Right lobe of liver (tissue), 6 donors: ENCODE data around the gene IFIT1. TPM values are rescaled to one million over a fixed set of nuclear protein-coding genes. Genes with fewer than 3 reads are reported as not detected.
"Not testable (repeated sequence)": the region's sequence is repeated elsewhere in the genome, so short reads cannot be mapped to it uniquely, and the experiment has no call there.

ENCODE experiments used
- ATAC-seq, 4 donors: fragments of 200-7000 bp; cut with Tn5 transposase; one replicate each; pipeline ENCODE4 v1.9.1; 2020; ENCODE audit warnings: mild to moderate bottlenecking in 4 of 4, moderate library complexity in 4 of 4
- DNase-seq, 3 donors: peaks; one replicate each; pipeline ENCODE4 v3.0.0-alpha.2; 2020
- H3K27ac ChIP-seq, 3 donors: fragments of 200-600 bp; one replicate each; pipeline ENCODE4 v1.8.0; 2022
- H3K27me3 ChIP-seq, 2 donors: fragments of 200-600 bp; one replicate each; pipeline ENCODE4 v1.8.0; 2022
- H3K36me3 ChIP-seq, 4 donors: fragments of 200-600 bp; sonication (generic) in 1 of 4; one replicate each; pipeline versions ENCODE4 v1.5.1 to v1.8.0; 2017 to 2022; ENCODE audit warnings: control low read depth in 1 of 4
- H3K4me1 ChIP-seq, 4 donors: fragments of 200-600 bp; sonication (generic) in 1 of 4; one replicate each; pipeline versions ENCODE4 v1.5.1 to v1.8.0; 2017 to 2022; ENCODE audit warnings: control low read depth in 1 of 4
- H3K4me3 ChIP-seq, 3 donors: fragments of 200-600 bp; one replicate each; pipeline ENCODE4 v1.8.0; 2022
- H3K9me3 ChIP-seq, 4 donors: fragments of 200-600 bp; sonication (generic) in 1 of 4; one replicate each; pipeline versions ENCODE4 v1.5.1 to v1.8.0; 2017 to 2022; ENCODE audit warnings: control low read depth in 1 of 4
- POLR2A ChIP-seq: fragments of 450-650 bp; IDR thresholded peaks from one replicate; pipeline ENCODE4 v1.6.1; 2017; ENCODE audit warnings: antibody characterized with exemption, mild to moderate bottlenecking
- WGBS: methylation state at CpG from one replicate; pipeline ENCODE4 v1.1.6; 2018; ENCODE audit warnings: low coverage, low lambda C conversion rate; ENCODE audit not compliant: insufficient coverage; ENCODE audit errors: missing lambda C conversion rate; 5-methylcytosine and 5-hydroxymethylcytosine counted together
- intact Hi-C, 2 donors: fragments of 100-400 bp; cut with DNase I; formaldehyde crosslinking; loops; one replicate each; pipeline versions ENCODE4 v1.11.2 to v1.14.1; 2022
- total RNA-seq, 6 experiments: library from RNA; depleted of rRNA in 2 of 6; stranded (reverse); fragments of >200 nt in 2 of 6; fragmentation: NEBNext Ultra II Directional in 3 of 6; extraction: Animal tissue kit (Norgen Biotek cat#: 25700) in 3 of 6; gene quantifications; one replicate each; pipeline versions ENCODE4 v1.1.0 to v1.2.4, GENCODE V29; 2016 to 2023
- TF ChIP-seq, protein P1 (sequence below), 4 donors: fragments of 200-600 bp in 3 of 4; fragments of 450-650 bp in 1 of 4; IDR thresholded peaks; one replicate each; pipeline versions ENCODE4 v1.5.1 to v1.8.0; 2016 to 2022; ENCODE audit warnings: antibody characterized with exemption in 4 of 4, mild to moderate bottlenecking in 2 of 4
- donor health status: DM: no; HTN: yes; CAD: no.
- donor health status: DM: no; HTN: no; CAD: no.
- donor health status: DM: no; HTN: no; CAD: no.
- donor health status: DM: no; HTN: yes; CAD: no.
- donor health status: DM: no; HTN: yes; CAD: no.

The IFIT1 gene
- total RNA-seq, 6 experiments from 2014 or later = 3.6 to 12.9 (median 10.0) TPM

DNA sequence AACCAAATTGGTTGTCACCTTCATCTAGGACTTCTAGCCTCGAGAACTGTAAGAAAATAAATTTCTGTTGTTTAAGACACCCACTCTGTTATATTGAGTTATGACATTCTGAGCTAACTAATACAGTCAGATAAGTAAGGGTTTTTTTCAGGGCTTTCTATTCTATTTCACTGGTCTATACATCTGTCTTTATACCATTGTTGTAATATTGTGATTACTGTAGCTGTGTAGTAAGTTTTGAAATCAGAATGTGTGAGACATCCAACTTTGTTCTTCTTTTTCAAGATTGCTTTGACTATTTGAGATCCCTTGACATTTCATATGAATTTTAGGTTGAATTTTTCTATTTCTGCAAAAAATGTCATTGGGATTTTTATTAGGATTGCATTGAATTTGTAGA lies 7.5 kb downstream of the IFIT1 start:
- Histone ChIP-seq H3K27me3 (no peaks in the 10 kb centered on the region), H3K27ac (no peak overlapping the region), H3K36me3 (peaks cover 0 to 3% (median 0%) of the 10 kb centered on the region in 4 donors), H3K4me1 (peaks cover 0 to 18% (median 2%) of the 10 kb centered on the region in 4 donors), H3K4me3 (no peak overlapping the region), H3K9me3 (no peaks in the 10 kb centered on the region)
- WGBS = 50% methylated on average over 1 of the region's 1 CpG
- ATAC-seq (no peak), DNase-seq (no peak)
- TF ChIP-seq, protein P1, sequence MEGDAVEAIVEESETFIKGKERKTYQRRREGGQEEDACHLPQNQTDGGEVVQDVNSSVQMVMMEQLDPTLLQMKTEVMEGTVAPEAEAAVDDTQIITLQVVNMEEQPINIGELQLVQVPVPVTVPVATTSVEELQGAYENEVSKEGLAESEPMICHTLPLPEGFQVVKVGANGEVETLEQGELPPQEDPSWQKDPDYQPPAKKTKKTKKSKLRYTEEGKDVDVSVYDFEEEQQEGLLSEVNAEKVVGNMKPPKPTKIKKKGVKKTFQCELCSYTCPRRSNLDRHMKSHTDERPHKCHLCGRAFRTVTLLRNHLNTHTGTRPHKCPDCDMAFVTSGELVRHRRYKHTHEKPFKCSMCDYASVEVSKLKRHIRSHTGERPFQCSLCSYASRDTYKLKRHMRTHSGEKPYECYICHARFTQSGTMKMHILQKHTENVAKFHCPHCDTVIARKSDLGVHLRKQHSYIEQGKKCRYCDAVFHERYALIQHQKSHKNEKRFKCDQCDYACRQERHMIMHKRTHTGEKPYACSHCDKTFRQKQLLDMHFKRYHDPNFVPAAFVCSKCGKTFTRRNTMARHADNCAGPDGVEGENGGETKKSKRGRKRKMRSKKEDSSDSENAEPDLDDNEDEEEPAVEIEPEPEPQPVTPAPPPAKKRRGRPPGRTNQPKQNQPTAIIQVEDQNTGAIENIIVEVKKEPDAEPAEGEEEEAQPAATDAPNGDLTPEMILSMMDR (IDR thresholded peaks at IDR 0.05) = no peak
- TF ChIP-seq POLR2A = no peak
- intact Hi-C loops = no loop called here

DNA sequence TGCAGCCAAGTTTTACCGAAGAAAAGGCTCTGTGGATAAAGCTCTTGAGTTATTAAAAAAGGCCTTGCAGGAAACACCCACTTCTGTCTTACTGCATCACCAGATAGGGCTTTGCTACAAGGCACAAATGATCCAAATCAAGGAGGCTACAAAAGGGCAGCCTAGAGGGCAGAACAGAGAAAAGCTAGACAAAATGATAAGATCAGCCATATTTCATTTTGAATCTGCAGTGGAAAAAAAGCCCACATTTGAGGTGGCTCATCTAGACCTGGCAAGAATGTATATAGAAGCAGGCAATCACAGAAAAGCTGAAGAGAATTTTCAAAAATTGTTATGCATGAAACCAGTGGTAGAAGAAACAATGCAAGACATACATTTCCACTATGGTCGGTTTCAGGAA lies 10.6 kb downstream of the IFIT1 start:
- Histone ChIP-seq H3K4me3 (no peak overlapping the region), H3K27me3 (no peaks in the 10 kb centered on the region), H3K9me3 (no peaks in the 10 kb centered on the region), H3K27ac (no peak overlapping the region), H3K4me1 (peaks cover 0 to 15% (median under 1%) of the 10 kb centered on the region in 4 donors), H3K36me3 (peaks cover 0 to 3% (median 0%) of the 10 kb centered on the region in 4 donors)
- no peak for ATAC-seq
- no peak for DNase-seq
- TF ChIP-seq, protein P1 (IDR thresholded peaks at IDR 0.05) = no peak
- TF ChIP-seq POLR2A = no peak
- intact Hi-C loops = no loop called here
- 96% methylated on average over 2 of the region's 2 CpGs for WGBS

DNA sequence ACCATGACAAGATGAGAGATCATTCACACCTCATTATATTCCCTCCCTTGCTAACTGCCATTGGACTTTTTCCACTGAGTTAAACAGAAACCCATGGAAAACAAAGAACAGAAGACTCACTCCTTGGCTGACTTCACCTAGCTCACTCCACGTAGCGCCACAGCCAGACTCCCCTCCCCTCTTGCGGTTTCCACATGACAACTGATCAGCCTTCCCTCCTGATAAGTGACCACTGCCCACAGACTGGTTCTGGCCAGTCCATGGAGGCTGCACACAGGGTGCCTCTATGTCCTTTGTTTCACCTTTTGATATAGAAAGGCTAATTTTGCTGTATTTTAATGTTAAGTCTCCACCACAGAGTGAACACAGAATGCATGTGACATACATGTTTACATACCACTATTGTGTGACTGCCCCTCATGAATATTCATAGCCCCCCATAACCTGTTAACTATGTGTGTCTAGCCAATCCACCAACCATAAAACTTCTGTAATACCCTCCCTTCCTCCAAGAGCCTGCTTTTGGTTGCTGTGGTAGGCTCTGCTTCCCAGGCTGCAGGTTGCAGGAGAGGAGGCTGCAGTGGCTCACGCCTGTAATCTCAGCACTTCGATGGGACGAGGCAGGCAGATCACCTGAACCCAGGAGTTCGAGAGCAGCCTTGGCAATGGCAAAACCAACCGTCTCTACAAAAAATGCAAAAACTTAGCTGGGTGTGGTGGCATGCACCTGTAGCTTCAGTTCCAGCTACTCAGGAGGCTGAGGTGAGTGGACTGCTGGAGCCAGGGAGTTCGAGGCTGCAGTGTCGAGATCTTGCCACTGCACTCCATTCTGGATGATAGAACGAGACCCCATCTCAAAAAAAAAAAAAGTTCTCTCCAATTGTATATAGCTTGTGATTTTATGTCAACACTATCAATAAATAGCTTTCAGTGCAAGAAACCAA lies 12.0 kb downstream of the IFIT1 start:
- Histone ChIP-seq H3K9me3 (no peaks in the 10 kb centered on the region), H3K27ac (peak overlapping the region; percentile 11 to 41 (median 20)), H3K4me1 (peaks cover 0 to 18% (median 0%) of the 10 kb centered on the region in 4 donors), H3K36me3 (peaks cover 0 to 3% (median 0%) of the 10 kb centered on the region in 4 donors), H3K27me3 (no peaks in the 10 kb centered on the region), H3K4me3 (no peak overlapping the region)
- peak; percentile 91 to 97 (median 94) for ATAC-seq
- 69% methylated on average over 6 of the region's 11 CpGs for WGBS
- peak; percentile 51 to 74 (median 66) for DNase-seq
- intact Hi-C loops = no loop called here
- TF ChIP-seq, protein P1 (IDR thresholded peaks at IDR 0.05) = no peak
- no peak for TF ChIP-seq POLR2A

DNA sequence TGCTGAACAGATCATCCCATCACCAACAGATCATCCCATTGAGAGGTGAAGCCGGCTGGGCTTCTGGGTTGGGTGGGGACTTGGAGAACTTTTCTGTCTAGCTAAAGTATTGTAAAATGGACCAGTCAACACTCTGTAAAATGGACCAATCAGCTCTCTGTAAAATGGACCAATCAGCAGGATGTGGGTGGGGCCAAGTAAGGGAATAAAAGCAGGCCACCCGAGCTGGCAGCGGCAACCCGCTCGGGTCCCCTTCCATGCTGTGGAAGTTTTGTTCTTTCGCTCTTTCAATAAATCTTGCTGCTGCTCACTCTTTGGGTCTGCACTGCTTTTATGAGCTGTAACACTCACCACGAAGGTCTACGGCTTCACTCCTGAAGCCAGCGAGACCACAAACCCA lies 13.8 kb downstream of the IFIT1 start:
- H3K9me3 ChIP-seq, DNase-seq, ATAC-seq, H3K36me3 ChIP-seq, intact Hi-C loops, H3K4me3 ChIP-seq, H3K27ac ChIP-seq, H3K27me3 ChIP-seq: not testable (repeated sequence)
- H3K4me1 ChIP-seq = peaks cover 0 to 18% (median 0%) of the 10 kb centered on the region in 4 donors
- 100% methylated on average over 7 of the region's 9 CpGs for WGBS

DNA sequence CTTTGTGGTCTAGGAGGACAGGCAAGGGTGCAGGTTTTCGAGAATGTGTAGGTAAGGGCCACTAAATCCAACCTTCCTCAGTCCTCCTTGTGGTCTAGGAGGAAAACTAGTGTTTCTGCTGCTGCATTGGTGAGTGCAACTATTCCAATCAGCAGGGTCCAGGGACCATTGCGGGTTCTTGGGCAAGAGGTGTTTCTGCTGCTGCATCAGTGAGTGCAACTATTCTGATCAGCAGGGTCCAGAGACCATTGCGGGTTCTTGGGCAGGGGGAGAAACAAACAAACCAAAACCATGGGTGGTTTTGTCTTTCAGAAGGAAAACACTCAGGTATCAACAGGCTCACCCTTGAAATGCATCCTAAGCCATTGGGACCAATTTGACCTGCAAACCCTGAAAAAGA lies 15.4 kb downstream of the IFIT1 start:
- ATAC-seq, intact Hi-C loops, DNase-seq, H3K36me3 ChIP-seq, H3K9me3 ChIP-seq, H3K4me3 ChIP-seq, H3K27ac ChIP-seq, H3K27me3 ChIP-seq: not testable (repeated sequence)
- WGBS = no CpG with 5 or more reads among the region's 3 CpGs
- H3K4me1 ChIP-seq = peaks cover 0 to 18% (median 0%) of the 10 kb centered on the region in 4 donors

- H3K9me3 ChIP-seq, DNase-seq, H3K4me3 ChIP-seq, H3K27me3 ChIP-seq, intact Hi-C loops, H3K36me3 ChIP-seq, ATAC-seq: not testable (repeated sequence)
- Histone ChIP-seq H3K27ac (peak overlapping the region in 1 of 3 donors; percentile 25), H3K4me1 (peaks cover 0 to 14% (median 2%) of the 10 kb centered on the region in 4 donors)
- WGBS = 32% methylated on average over 5 of the region's 5 CpGs
These were observed 16.9 kb downstream of the IFIT1 start for GRCh38 chr10:89409282-89409681.

DNA sequence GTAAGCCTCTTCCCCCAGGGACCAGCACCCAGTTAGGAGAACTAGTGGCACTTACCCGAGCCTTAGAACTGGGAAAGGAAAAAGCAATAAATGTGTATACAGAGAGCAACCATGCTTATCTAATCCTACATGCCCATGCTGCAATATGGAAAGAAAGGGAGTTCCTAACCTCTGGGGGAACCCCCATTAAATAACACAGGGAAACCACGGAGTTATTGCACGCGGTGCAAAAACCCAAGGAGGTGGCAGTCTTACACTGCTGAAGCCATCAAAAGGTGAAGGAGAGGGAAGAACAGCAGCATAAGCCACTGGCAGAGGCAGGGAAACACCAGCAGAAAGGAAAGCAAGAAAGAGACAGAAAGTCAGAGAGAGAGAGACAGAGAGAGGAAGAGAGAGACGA lies 18.1 kb downstream of the IFIT1 start:
- WGBS = 90% methylated on average over 5 of the region's 5 CpGs
- H3K9me3 ChIP-seq, H3K27ac ChIP-seq, H3K4me3 ChIP-seq, DNase-seq, ATAC-seq, intact Hi-C loops, H3K27me3 ChIP-seq, H3K36me3 ChIP-seq: not testable (repeated sequence)
- H3K4me1 ChIP-seq = peaks cover 0 to 11% (median 2%) of the 10 kb centered on the region in 4 donors

- H3K4me1 ChIP-seq = peaks cover 0 to 17% (median 5%) of the 10 kb centered on the region in 4 donors
- H3K4me3 ChIP-seq, DNase-seq, H3K27ac ChIP-seq, intact Hi-C loops, H3K27me3 ChIP-seq, H3K9me3 ChIP-seq, H3K36me3 ChIP-seq, ATAC-seq: not testable (repeated sequence)
- 70% methylated on average over 2 of the region's 2 CpGs for WGBS
These were observed 18.7 kb downstream of the IFIT1 start for GRCh38 chr10:89411135-89411534.
